DOHH2 (cell line): ENCODE measurements around the gene GRM5.

Source experiments
- EZH2phosphoT487 ChIP-seq: fragments of 200-600 bp; sonication (generic); IDR thresholded peaks from 2 replicates; pipeline ENCODE4 v1.6.1; 2017; ENCODE audit warnings: borderline replicate concordance, mild to moderate bottlenecking, antibody characterized with exemption, low read length, moderate library complexity, mixed read lengths
- TF ChIP-seq, protein P1 (sequence below): fragments of 200-600 bp; sonication (generic); IDR thresholded peaks from one replicate; pipeline ENCODE4 v1.5.1; 2014; ENCODE audit warnings: antibody characterized with exemption, mild to moderate bottlenecking, low read depth, low read length; ENCODE audit not compliant: poor library complexity, severe bottlenecking

DNA sequence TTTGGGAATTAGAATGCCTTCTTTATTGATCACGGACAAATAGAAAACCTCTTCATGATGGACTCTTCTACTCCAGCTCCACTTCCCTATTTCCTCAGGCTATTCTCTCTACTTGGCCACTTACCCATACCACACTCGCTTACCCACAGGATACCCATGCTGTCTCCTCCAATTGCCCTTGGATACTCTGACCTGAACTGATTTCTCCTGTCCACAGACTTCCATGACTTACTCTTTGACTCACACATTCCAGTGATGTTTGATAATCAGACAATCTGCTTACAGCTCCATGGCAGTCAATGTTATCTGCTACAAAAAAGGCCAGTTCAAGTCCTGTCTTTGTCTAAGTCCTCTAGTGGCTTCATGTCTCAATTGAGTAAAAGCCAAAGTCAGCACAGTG lies 436.3 kb downstream of the GRM5 start:
- TF ChIP-seq, protein P1, sequence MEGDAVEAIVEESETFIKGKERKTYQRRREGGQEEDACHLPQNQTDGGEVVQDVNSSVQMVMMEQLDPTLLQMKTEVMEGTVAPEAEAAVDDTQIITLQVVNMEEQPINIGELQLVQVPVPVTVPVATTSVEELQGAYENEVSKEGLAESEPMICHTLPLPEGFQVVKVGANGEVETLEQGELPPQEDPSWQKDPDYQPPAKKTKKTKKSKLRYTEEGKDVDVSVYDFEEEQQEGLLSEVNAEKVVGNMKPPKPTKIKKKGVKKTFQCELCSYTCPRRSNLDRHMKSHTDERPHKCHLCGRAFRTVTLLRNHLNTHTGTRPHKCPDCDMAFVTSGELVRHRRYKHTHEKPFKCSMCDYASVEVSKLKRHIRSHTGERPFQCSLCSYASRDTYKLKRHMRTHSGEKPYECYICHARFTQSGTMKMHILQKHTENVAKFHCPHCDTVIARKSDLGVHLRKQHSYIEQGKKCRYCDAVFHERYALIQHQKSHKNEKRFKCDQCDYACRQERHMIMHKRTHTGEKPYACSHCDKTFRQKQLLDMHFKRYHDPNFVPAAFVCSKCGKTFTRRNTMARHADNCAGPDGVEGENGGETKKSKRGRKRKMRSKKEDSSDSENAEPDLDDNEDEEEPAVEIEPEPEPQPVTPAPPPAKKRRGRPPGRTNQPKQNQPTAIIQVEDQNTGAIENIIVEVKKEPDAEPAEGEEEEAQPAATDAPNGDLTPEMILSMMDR = no peak
- no peak for TF ChIP-seq EZH2phosphoT487
